Fibroblast of lung (primary cell): ENCODE measurements around the gene TP63.

Experiments used
- EZH2 ChIP-seq: IDR thresholded peaks from 2 replicates; pipeline ENCODE4 v1.5.1; 2012; ENCODE audit warnings: low read length, control low read depth, mild to moderate bottlenecking; ENCODE audit errors: missing control alignments
- TF ChIP-seq, protein P1 (sequence below), 2 donors: IDR thresholded peaks in 1 of 2; conservative IDR thresholded peaks in 1 of 2; 1 replicate in 1 of 2; 2 replicates in 1 of 2; pipeline ENCODE4 v1.5.1; 2011 to 2012; ENCODE audit warnings: low read length in 2 of 2, control low read depth in 1 of 2, inconsistent platforms in 1 of 2, low read depth in 1 of 2, mild to moderate bottlenecking in 1 of 2

DNA sequence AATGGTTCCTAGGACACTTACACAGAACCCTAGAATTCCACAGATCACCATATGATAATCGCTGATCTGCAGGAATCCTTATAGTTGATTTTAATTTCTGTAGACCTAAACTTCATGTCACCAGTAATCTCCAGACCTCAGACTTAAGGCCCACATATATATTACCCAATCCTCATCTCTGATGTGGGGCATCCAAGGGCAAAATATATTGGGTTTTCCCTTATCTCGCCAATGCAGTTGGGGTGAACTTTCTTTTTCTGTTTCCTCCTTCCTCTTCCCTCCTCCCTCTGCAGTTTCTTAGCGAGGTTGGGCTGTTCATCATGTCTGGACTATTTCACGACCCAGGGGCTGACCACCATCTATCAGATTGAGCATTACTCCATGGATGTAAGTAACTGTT, 259.3 kb downstream of the TP63 start:
- TF ChIP-seq, protein P1, sequence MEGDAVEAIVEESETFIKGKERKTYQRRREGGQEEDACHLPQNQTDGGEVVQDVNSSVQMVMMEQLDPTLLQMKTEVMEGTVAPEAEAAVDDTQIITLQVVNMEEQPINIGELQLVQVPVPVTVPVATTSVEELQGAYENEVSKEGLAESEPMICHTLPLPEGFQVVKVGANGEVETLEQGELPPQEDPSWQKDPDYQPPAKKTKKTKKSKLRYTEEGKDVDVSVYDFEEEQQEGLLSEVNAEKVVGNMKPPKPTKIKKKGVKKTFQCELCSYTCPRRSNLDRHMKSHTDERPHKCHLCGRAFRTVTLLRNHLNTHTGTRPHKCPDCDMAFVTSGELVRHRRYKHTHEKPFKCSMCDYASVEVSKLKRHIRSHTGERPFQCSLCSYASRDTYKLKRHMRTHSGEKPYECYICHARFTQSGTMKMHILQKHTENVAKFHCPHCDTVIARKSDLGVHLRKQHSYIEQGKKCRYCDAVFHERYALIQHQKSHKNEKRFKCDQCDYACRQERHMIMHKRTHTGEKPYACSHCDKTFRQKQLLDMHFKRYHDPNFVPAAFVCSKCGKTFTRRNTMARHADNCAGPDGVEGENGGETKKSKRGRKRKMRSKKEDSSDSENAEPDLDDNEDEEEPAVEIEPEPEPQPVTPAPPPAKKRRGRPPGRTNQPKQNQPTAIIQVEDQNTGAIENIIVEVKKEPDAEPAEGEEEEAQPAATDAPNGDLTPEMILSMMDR (conservative IDR thresholded peaks at IDR 0.05 in 1 of 2, IDR thresholded peaks at IDR 0.05 in 1 of 2; ENCODE audit: low read depth in 1 of 2, low read length in 2 of 2), result no peak
- TF ChIP-seq EZH2, result no peak
